Kidney (tissue), 14 donors: ENCODE data around the gene EVI5. TPM values are rescaled to one million over a fixed set of nuclear protein-coding genes. Genes with fewer than 3 reads are reported as not detected.
A peak's percentile ranks its signal among the peaks of the same experiment; 100 is the strongest.

Experiments used
- DNase-seq, 5 donors: peaks; one replicate each; pipeline ENCODE4 v3.0.0-alpha.2; 2013 to 2020
- FAIRE-seq: peaks from 2 replicates; lab custom pipeline; 2012; peaks lifted over from hg19 to GRCh38; lab: Jason Lieb, UNC
- H3K27ac ChIP-seq, 2 donors: one replicate each; pipeline ENCODE4 v1.7.0; 2013; ENCODE audit warnings: low read depth in 2 of 2, low read length in 2 of 2, inconsistent platforms in 1 of 2
- H3K27me3 ChIP-seq: one replicate; pipeline ENCODE4 v1.7.1; 2013; ENCODE audit warnings: low read length, inconsistent platforms; ENCODE audit not compliant: control insufficient read depth, insufficient read depth
- H3K36me3 ChIP-seq, 3 donors: one replicate each; pipeline versions ENCODE4 v1.7.0 to v1.7.1; 2013; ENCODE audit warnings: low read length in 3 of 3, control low read depth in 1 of 3, inconsistent platforms in 1 of 3; ENCODE audit not compliant: insufficient read depth in 3 of 3, control insufficient read depth in 2 of 3
- H3K4me1 ChIP-seq, 3 donors: one replicate each; pipeline versions ENCODE4 v1.7.0 to v1.7.1; 2013; ENCODE audit warnings: low read length in 3 of 3, inconsistent platforms in 1 of 3, low read depth in 1 of 3; ENCODE audit not compliant: control insufficient read depth in 2 of 3, insufficient read depth in 2 of 3
- H3K4me3 ChIP-seq, 3 donors: one replicate each; pipeline versions ENCODE4 v1.7.0 to v1.8.1; 2013; ENCODE audit warnings: low read length in 3 of 3, control low read depth in 1 of 3, inconsistent platforms in 1 of 3
- H3K9ac ChIP-seq, 3 donors: one replicate each; pipeline versions ENCODE4 v1.7.0 to v1.7.1; 2013; ENCODE audit warnings: low read length in 3 of 3, control low read depth in 1 of 3, inconsistent platforms in 1 of 3
- H3K9me3 ChIP-seq, 3 donors: one replicate each; pipeline versions ENCODE4 v1.7.0 to v1.7.1; 2013; ENCODE audit warnings: low read length in 3 of 3, control low read depth in 1 of 3, inconsistent platforms in 1 of 3; ENCODE audit not compliant: control insufficient read depth in 2 of 3, insufficient read depth in 1 of 3
- intact Hi-C: fragments of 100-400 bp; cut with DNase I; formaldehyde crosslinking; loops from one replicate; pipeline ENCODE4 v1.11.1; 2022
- polyA plus RNA-seq: library from polyadenylated mRNA; stranded (reverse); fragments of 350-450 nt; fragmentation: Illumina TruSeq; extraction: RNeasy Lipid Tissue Mini Kit (QIAGEN cat#74804); gene quantifications from one replicate; pipeline ENCODE4 v1.2.3, GENCODE V29; 2014; ENCODE audit warnings: low read depth, low replicate concordance; ENCODE audit not compliant: insufficient read depth
- total RNA-seq: library from RNA; stranded (reverse); fragmentation: NEBNext Ultra II Directional; extraction: Animal tissue kit (Norgen Biotek cat#: 25700); gene quantifications from one replicate; pipeline ENCODE4 v1.2.1, GENCODE V29; 2021
- TF ChIP-seq, protein P1 (sequence below): IDR thresholded peaks from 3 replicates; pipeline ENCODE4 v1.5.1; 2012; ENCODE audit warnings: mild to moderate bottlenecking, moderate library complexity, borderline replicate concordance; ENCODE audit not compliant: insufficient read depth; ENCODE audit errors: extremely low read depth
- donor health status: control.
- donor health status: control.
- donor health status: control.
- donor health status: control.
- donor health status: control.
- donor health status: DM: yes; HTN: yes; CAD: no.
- donor health status: Normal renal cell carcinoma (clear cell type).

EVI5 gene
- total and polyA plus RNA-seq, 2 donors from 2014 or later = 3.6 to 36.5 TPM

DNA sequence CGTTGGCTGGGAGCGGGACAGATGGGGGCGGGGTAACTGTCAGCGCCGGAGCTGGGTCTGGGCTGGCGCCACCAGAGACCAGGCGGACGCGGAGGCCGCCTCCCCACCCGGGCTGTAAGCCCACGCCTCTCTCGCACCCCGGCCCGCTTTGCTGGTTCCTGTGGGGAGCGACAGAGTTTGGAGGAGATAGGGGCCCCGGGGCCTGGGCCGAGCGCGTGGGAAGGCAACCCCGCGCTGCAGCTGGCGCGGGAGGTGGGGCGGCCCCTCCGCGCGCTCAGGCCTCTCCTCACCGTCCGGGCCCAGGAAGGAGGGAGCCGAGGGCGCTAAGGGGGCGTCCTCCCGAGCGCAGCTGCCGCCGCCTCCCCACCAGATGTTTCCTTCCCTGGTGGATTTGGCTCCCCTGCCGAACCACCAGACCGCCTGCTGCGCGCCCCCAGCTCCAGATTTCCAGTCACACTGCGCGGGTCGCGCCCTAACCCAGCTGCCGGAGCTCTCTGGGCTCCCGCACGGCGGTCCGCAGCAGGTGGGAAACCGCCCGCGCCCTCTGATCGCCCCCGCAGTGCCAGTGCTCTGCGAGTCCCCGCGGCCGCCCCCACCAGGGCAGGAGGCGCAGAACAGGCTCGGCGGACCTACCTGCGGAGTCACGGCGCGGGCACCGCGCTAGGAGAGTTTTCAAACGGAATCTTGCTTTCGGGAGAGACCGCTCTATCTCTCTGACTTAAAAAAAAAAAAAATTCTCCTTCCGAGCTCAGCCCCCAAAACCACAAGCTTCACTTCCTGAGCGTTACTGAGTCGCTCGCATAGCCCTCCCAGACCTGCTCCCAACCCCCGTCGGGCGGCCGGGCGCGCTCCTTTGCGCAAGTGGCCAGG lies 299.3 kb downstream of the EVI5 start:
- DNase-seq = peak; percentile 65 to 85 (median 69)
- no peaks in the 10 kb centered on the region for H3K36me3 ChIP-seq
- no peak for FAIRE-seq
- H3K4me3 ChIP-seq = peak overlapping the region in 2 of 3 donors; percentile 45 to 56
- no peaks in the 10 kb centered on the region for H3K9me3 ChIP-seq
- intact Hi-C loops = no loop called here
- H3K4me1 ChIP-seq = peaks cover 0 to 35% (median 14%) of the 10 kb centered on the region in 3 donors
- peaks cover 61% of the 10 kb centered on the region for H3K27me3 ChIP-seq
- no peak overlapping the region for H3K9ac ChIP-seq
- H3K27ac ChIP-seq = no peak overlapping the region
- TF ChIP-seq, protein P1, sequence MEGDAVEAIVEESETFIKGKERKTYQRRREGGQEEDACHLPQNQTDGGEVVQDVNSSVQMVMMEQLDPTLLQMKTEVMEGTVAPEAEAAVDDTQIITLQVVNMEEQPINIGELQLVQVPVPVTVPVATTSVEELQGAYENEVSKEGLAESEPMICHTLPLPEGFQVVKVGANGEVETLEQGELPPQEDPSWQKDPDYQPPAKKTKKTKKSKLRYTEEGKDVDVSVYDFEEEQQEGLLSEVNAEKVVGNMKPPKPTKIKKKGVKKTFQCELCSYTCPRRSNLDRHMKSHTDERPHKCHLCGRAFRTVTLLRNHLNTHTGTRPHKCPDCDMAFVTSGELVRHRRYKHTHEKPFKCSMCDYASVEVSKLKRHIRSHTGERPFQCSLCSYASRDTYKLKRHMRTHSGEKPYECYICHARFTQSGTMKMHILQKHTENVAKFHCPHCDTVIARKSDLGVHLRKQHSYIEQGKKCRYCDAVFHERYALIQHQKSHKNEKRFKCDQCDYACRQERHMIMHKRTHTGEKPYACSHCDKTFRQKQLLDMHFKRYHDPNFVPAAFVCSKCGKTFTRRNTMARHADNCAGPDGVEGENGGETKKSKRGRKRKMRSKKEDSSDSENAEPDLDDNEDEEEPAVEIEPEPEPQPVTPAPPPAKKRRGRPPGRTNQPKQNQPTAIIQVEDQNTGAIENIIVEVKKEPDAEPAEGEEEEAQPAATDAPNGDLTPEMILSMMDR = peak; percentile 11

DNA sequence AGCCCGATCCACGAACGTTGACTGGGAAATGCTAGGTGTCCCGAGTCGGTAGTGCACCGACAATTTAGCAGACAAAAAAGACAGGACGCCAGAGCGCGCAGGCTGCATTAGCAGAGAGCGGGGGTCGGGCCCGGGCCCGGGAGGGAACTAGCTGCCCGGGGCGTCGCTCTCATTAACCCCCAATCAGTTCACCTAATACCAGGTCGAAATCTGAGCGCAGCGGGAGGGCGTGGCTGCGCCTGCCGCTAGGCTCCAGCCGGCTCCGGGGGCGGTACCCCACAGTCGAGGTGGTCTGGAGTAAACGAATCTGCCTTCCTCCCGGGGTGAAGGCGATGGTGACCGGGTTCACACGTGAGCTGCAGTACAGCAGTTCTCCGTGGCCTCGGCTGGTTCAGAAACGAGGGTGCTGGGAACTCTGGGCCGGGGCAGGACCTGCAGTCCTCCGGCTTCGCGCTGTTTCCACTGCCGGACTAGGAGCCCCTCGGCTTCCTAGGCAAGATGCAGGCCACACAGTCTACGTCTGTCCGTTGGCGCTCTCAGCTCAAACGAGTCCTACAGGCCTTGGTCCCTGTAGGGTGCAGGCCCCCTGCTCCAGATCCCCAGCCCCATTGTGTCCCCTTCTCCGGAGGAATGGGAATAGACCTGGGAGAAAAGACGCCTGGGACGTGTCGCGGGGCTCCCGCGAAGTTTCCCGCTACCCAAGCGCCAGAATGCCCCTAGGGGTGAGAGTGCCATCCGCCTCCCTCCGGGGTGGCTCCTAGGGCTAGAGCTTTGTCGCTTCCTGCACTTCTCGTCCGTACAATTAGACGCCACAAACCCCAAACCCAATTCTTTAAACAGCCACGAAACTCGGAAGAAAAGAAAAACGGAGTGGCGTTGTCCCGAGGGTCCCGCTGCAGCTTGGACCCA lies 300.2 kb downstream of the EVI5 start:
- no peak overlapping the region for H3K27ac ChIP-seq
- H3K9ac ChIP-seq = no peak overlapping the region
- peaks cover 0 to 35% (median 14%) of the 10 kb centered on the region in 3 donors for H3K4me1 ChIP-seq
- H3K36me3 ChIP-seq = no peaks in the 10 kb centered on the region
- H3K27me3 ChIP-seq = peaks cover 66% of the 10 kb centered on the region
- FAIRE-seq (no peak), DNase-seq (peak; percentile 48 to 79 (median 64))
- H3K4me3 ChIP-seq = peak overlapping the region in 2 of 3 donors; percentile 56
- H3K9me3 ChIP-seq = no peaks in the 10 kb centered on the region
- TF ChIP-seq, protein P1 = no peak
- intact Hi-C loops = no loop called here

DNA sequence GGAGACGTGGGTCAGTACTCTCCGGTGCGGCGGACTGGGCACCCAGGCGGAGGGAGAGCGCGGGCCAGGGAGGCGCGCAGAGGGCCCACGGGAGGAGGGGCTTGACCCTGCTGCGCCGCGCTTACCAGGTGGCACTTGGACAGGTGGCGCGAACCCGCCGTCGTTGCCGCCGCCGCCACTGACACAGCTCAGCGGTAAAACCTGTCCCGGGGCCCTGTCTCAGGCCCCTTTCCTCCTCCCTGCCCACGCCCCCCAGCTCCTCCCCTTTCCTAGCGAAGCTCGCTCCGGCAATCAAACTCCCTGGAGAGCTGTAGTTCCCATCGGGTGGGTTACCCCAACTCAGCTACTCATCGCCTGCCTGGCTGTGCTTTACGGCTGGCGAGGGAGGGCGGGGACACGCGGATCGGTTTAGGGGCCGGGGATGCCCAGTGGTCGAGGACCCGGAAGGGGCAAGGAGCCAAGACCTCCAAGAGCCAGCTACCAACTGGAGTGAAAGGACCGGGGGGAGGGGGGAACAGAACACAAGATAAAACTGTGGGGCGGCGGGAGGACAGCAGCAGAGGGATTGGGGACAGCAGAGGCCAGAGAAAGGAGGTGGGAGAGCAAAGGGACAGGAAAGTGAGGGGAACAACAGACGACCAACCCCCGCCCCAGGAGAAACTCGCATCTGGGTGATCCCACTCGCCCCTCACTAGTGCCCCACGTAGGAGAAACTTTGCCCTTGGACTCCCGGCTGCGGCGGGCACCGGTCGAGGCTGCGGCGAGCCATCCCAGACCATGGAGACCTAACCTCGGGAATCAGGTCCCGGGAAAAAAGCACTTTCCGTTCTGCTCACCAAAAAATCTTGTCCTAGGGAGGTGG lies 301.1 kb downstream of the EVI5 start:
- Histone ChIP-seq H3K4me1 (peaks cover 0 to 35% (median 14%) of the 10 kb centered on the region in 3 donors), H3K36me3 (no peaks in the 10 kb centered on the region), H3K27ac (no peak overlapping the region), H3K9me3 (no peaks in the 10 kb centered on the region), H3K27me3 (peaks cover 68% of the 10 kb centered on the region), H3K4me3 (peak overlapping the region in 2 of 3 donors; percentile 55 to 56), H3K9ac (no peak overlapping the region)
- peak; percentile 28 to 70 (median 39) for DNase-seq
- TF ChIP-seq, protein P1 = no peak
- no peak for FAIRE-seq
- intact Hi-C loops = no loop called here
